NCI-H2171 treated with DMSO at 0.1 percent for 48 hours (cell line): ENCODE measurements around the gene KLHDC9.
"Not testable (repeated sequence)": the region's sequence is repeated elsewhere in the genome, so short reads cannot be mapped to it uniquely, and the experiment has no call there.

Source experiments
- DNase-seq: peaks from one replicate; lab custom pipeline; 2025; lab: John Stamatoyannopoulos, UW

KLHDC9 gene, protein sequence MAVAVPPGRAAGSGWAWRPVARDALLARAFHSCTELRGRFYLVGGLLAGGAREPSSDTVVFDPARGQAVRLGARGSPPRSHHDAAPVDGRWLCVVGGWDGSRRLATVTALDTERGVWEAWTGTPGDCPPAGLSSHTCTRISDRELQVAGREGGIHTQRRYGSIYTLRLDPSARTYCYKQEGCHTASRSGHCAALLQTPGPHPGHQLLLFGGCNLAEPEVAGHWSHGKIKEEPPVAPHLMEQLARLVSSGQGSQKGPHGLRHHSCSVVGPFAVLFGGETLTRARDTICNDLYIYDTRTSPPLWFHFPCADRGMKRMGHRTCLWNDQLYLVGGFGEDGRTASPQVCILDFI

DNA sequence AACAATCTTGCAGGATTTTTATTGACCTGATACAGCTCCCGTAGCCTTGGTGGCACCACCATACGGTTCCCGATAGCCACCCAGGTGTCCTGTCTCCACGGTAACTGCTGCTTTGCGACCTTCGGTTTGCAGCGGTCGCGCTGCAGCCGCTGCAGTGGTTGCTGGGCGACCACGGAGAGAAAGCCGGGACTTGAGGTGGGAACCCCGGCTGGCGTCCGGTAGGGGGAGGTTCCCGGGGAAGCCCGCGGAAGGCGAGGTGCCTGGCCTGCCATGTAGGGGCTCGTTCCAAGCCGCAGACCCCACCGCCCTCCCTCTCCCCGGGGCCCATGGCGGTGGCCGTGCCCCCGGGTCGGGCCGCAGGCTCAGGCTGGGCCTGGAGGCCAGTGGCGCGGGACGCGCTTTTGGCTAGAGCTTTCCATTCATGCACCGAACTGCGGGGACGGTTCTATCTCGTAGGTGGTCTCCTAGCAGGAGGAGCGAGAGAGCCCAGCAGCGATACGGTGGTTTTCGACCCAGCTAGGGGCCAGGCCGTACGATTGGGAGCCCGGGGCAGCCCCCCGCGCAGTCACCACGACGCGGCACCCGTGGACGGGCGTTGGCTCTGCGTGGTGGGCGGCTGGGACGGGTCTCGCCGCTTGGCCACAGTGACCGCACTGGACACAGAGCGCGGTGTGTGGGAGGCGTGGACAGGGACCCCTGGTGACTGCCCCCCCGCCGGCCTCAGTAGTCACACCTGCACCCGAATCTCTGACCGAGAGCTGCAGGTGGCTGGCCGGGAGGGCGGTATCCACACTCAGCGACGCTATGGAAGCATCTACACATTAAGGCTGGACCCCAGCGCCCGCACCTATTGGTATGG, at the start of gene KLHDC9:
Gene KLHDC9 (plus strand): TSS at position 152 of the 859 bp plus-strand sequence. CDS start 175 bp downstream, at position 327.
- DNase-seq: peak; percentile 90

DNA sequence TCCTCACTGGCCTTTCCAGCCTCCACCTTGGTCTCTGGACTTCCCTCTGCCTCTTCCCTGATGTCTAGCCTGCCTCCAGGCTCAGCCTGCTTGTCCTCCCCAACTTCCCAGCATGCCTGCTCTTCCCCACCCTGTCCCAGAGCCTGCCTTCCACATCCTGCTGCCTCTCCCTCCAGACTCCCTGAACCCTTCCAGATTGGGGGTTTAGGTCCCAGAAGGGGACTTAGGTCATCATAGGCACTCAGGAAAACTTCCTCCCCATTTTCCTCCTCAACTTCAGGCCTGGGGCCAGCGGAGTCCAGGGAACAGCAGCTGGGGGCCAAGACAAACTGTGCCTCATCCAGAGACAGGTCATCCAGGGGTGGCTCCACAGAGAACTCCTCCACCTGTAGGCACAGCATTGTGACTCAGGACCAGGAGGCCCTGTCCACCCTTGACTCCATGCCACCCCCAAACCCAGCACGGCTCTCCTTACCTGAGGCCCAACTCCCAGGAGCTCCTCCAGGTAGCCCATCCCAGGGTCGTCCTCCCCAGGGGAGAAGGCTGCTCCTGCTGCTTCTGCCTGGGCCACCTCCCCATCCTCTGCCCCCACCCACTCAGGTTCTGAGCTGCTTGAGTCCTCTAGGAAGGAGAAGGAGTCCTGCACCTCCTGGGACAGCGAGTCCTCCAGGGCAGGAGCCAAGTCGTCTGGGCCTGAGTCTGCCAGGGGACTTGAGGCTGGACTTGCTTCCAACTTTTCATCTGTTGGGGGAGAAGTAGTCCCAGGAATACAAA, 49.0 kb upstream of the KLHDC9 start:
- DNase-seq: no peak

DNA sequence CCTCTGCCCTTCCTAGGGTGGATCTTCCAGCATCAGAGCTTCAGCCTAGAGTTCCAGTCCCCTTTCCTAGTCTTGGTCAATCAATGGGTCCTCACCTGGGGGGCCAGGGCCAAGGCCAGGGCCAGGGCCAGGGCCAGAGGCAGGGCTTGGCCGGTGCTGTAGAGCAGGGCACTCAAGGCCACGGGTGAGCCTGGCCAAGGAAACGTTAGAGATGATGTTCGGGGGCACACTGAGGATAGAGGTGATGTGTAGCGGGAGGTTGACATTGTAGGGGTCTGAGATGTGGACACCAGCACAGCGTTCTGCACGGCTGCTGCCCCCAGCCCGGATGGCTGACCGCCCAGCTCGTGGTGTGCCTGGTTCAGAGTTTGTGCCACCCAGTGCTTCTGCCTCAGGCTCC, 46.9 kb upstream of the KLHDC9 start:
- no peak for DNase-seq

DNA sequence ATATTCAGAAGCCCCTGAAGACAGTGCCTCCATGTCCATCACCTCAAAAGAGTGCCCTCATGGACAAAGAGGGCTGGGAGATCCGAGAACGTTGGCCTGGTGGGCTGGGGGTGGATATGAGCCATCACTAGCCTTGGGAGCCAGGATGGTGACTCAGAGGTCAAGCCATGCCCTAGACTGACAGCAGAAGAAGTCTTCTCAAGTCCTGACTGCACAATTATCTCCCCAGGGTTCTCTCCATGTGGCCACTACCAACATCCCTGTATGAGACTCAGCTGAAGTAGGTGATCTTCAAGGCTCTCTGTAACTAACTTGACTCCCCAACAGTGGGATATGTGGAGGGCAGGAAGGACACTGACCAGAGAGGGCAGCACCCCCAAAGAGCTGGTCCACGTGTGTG, 45.3 kb upstream of the KLHDC9 start:
- DNase-seq: no peak

DNA sequence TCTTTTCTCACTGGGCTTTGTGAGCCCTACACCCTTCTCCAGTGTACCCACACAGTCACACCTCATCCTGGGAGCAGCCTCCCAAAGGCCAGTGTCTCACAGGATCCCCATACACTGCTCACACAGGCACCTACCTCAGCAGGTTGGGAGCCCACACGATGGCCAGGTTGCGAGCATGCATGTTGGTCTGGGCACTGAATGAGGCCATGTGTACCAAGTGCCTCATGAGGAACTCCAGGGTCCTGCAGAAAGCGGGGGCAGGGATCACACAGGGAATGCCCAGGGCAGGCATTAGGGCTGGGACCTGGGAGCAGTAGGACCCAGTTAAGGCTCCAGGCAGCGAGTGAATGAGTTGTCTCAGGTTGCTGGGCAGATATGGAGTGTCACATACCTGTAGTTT, 43.9 kb upstream of the KLHDC9 start:
- DNase-seq: no peak

DNA sequence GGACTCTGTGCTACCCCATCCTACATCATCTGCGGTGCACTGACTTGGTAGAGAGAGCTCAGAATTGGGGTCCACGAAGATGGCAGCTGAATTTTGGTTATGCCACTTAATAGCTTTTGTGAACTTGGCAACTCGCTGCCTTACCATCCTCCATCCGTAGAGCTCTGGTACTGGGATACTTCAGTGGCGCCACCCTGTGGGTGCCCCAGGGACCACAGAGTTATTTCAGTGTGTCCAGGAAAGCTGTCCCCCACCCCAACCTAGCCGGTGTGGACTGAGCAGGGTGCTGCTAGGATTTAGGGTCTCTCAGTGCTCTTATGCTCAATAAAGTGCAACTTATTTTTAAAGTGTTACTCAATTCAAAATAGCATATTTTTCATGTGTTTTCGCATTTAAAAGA, 43.4 kb upstream of the KLHDC9 start:
- DNase-seq: no peak

DNA sequence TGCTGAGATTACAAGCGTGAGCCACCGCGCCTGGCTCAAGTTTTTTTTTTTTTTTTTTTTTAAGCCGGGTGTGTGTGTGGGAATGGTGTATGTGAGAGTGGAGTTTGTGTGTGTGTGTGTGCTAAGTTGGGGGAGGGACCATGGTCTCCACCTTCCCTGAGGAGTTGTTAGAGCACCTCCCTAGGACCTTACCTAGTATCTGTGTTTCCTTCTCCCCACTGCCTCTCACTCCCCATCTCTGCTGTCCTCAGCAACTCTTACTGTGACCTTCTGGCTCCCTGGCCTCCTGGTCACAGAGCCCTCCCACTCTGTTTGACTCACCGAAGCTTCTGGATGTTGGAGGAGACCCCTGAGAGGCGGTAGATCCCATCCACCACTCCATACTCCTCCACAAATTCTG, 38.9 kb upstream of the KLHDC9 start:
- DNase-seq: no peak

DNA sequence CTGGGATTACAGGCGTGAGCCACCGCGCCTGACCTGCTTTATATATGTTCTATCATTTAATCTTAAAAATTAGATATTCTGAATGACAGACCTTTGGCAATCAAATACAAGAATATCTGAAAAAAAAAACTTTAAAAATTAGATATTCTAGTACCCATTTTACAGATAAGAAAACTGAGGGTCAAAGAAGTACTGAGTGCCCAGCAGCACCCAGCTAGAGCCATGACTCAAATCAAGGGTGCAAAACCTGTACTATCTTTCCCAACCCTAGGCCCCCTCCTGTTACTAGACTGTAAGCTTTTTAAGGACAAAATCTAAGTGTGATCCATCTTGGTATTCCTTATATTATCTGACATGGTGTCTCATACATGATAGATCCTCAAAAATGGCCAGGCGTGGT, 36.7 kb upstream of the KLHDC9 start:
- DNase-seq: no peak

DNA sequence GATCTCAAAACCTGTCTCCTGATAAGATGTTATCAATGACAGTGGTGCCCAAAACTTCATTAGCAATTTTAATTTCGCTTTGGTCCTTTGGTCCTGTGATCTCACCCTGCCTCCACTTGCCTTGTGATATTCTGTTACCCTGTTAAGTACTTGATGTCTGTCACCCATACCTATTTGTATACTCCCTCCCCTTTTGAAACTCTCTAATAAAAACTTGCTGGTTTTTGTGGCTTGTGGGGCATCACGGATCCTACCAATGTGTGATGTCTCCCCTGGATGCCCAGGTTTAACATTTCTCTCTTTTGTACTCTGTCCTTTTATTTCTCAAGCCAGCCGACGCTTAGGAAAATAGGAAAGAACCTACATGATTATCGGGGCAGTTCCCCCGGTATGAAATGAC, 34.2 kb upstream of the KLHDC9 start:
- DNase-seq: not testable (repeated sequence)

DNA sequence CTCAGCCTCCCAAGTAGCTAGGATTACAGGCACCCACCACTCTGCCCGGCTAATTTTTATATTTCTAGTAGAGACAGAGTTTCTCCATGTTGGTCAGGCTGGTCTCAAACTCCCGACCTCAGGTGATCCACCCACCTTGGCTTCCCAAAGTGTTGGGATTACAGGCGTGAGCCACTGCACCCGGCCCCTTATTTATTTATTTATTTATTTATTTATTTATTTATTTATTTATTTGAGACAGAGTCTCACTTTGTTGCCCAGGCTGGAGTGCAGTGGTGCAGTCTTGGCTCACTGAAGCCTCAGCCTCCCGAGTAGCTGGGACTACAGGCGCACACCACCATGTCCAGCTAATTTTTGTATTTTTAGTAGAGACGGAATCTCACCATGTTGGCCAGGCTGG, 32.5 kb upstream of the KLHDC9 start:
- not testable (repeated sequence) for DNase-seq

DNA sequence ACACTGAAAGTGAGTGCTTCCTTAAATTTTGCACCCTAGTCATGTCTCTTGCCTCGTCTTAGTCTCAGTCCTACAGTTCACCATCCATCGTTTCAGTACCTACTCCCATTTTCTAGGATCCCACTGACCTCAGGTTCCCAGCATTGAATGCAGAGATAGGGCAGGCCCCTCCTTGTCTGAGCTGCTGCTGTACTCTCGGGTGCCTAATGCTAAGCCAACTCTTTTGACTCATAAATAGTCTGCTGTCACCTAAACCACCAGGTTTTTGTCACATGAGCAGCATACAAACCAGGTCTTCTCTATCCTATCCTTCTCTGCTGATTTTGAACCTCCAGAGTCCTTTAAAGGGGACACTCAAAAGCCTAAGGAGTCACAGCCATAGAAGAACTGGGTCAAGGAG, 31.5 kb upstream of the KLHDC9 start:
- no peak for DNase-seq

DNA sequence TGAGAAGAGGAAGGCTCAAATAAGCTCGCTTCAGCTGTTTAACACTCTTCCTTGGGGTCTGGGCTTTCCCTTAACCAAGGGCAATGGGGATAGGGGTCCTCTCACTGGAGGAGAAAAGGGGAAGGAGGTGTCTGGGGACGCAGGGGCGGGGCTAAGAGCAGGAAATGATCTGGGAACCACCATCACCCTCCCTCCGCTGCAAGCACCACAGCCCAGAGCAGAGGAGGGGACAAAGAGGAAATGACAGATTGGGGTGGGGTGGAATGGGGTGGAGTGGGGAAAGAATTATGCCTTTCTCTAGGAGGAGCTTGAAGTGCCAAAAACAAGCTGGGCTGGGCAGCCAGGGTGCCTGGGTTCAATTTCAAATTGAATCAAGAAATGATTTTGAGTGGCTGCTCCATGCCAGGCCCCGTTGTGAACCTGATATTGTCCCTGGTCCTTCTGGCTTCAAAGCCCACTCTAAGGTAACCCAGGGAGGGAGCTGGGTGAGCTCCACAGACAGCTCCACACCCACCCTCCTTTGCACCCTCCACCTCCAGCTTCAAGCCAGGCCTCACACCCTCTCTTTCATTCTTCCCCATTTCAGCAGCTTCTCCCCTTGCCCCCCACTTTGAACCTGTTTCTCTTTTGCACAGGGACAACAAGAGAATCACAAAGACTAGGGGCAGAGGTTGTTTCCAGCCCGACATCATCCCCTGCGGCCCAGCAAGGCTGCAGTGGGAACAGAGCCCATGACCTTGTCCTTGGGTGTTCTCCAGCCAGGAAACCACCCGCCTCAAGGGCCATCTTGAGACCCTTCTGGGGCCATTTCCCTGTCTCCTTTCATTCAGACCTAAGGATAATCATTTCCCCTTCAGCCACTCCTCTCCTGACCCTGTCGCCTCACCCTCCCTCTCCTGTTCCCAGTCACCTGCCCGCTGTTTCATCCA, 29.6 kb upstream of the KLHDC9 start:
- no peak for DNase-seq

DNA sequence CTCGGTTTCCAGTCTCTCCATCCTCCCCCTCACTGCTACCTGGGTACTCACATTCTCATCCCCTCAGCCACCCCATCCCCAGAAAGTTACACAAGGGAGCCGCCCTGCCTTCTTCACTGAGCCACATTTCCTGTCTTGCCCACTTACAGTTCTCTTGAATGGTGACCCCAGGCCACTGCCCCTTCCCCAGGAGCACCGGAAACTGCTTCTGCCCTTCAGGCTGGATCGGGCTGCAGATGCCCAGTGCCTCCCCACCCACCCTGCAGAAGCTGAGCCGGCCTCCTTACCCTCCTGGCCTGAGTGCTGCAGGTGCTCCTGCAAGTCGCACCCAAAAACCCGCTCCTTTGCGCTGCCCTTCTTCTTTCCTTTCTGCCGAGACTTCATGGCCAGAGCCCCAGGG, 28.9 kb upstream of the KLHDC9 start:
- DNase-seq: no peak

DNA sequence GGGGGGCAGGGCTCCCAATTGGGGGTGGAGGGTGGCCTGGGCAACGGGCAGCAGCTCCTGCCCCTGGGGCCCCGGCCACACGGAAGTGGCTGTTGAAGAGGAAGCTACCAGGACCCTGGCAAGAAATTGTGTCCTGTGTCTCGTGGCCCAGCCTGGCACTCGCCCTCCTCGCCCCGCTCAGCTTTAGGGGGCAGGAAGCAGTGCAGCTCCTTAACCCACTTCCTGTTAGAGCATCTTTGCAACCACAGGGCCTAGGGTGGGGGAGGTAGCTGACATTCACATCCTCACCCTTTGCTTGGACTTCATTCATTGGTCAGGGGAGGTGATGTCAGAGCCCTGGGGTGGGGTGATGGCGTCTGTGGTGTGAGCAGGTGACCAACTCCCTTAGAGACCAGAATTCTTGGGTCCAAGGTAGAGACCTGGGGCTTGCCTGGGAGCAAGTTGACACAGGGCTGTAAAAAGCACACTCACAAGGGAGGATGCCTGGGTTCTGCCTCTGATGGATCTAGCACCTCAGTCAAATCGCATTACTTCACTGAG, 28.4 kb upstream of the KLHDC9 start, which contains the start of gene ARHGAP30:
Gene ARHGAP30 (minus strand): TSS at position 161 of the 540 bp plus-strand sequence. CDS start 267 bp downstream, outside the sequence.
- DNase-seq: no peak

DNA sequence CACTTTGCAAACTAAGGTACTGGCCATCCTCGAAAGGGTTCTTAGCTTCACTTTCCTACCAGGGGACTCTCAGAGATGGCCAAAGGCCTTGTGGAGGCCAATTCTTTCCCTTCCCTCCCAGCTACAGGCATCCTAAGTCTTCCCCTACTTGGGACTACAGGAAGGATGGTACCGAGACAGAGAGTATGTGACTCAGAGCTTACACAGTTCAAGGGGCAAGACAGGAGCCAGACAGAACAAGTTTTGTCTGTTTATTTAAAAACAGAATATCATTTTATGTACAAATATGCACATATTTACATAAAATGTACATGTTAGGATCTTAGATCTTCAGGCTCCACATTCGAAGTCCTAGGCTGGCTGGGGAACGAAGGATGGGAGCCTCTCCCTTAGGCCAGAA, 27.4 kb upstream of the KLHDC9 start:
- no peak for DNase-seq

DNA sequence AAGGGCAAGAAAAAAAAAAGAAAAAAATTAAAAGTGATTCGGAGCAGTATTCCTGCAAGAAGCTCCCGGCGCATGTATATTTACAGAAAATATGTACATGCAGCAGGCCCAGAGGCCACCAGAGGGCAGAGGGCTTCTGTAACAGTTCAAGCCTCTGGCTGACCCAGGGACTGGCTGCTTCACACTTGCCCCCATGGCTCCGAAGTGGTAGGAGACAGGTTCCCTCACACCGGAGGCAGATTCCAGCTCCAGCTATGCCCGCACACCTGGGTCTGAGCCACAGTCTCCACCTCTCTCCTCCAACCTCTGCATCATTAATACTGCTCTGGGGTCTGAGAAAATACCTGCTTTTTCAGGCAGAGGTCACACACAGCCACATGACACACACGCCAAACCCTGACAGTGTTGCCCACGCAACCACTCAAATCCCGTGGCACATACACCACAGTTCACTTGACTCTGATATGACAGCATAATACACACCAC, 26.2 kb upstream of the KLHDC9 start:
- no peak for DNase-seq

DNA sequence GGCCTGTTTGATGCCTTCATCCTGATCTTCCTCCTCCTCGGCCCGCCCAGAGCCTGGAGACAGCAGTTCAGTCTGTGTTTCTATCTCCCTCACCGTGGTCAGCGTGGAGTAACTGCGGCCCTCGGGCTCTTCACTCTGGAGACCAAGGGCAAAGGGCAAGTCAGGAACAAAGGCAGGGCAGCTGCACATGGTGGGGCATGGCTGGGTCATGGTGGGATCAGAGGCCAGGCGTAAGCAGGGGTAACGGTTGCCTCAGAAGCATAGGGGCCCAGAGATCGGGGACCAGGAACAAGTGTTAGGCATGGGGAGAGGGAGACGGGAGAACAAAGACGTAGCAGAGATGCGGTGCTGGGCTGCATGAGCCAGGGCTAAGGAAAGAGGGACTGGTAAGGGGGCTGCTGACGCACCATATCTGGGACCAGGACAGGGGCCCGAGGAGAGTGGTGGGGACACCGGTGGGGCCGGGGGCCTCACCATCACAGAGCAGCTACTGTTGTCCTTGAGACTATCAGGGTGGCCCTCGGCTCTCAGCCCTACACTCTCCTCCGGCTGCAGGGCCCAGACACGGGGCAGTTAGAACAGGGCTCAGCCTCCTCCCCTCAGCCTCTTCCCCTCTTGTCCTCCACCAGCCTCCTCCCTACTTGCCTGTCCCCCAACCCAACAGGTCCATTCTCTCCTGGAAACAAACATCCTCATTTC, 25.3 kb upstream of the KLHDC9 start:
- no peak for DNase-seq

DNA sequence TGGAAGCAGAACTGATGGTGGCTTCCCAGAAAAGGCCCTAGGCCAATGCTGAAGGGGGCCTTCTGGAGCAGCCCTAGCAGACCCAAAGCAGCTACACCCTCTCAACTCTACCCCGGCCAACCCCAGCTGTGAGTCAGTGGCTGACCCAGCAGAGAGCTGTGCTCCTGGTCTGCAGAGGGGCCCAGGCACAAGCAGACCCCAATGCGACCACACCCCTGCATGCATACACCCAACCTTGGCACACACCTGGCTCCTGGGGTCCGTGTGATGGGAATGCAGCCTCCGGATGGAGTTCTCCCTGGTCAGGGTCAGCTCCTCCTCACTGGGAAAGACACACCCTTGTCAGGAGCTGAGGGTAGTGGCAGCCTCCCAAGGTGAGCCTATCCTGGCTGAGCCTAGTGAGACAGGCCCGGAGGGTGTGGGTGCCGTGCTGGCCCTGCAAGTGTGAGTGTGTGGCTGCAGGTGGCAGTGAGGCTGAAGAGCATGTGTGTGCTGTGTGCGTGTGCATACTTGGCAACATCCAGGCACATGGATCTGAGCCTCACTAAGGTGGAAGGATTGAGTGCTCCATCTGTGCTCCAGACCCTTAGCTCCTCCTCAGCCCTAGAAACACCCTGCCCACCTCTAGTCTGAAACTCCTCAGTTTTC, 24.6 kb upstream of the KLHDC9 start:
- no peak for DNase-seq

DNA sequence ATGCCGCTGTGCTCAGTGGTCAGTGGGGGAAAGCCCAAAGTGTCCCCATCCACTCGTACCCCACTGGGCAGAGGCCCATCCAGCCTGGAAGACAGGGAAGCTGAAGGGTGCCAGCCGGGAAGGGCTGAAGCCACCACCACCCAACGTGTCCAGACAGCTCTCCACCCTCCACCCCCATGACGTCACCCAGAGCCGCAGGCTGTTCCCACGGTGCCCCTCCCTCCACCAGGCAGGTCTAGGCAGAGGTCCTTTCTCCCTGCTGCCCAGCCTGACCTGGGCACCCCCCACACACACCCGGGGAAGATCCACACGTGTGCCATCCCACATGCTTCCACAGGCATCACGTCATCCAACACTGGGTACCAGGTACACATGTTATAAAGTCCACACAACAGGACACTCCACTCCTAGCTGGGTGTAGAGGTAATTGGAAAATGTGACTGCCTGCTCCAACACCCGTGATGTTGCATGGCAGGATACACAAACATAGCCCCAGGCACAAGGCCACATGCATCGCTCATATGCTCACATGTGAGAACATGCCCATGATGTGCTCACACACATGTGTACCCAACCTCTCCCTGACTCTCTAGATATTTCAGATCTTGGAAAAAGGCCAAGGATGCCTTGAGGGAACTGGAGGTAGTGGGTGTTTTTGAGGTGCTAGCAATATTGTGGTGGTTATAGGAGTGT, 23.3 kb upstream of the KLHDC9 start:
- peak; percentile 25 for DNase-seq
